ENCODE data around the gene ZNF133.

DNA sequence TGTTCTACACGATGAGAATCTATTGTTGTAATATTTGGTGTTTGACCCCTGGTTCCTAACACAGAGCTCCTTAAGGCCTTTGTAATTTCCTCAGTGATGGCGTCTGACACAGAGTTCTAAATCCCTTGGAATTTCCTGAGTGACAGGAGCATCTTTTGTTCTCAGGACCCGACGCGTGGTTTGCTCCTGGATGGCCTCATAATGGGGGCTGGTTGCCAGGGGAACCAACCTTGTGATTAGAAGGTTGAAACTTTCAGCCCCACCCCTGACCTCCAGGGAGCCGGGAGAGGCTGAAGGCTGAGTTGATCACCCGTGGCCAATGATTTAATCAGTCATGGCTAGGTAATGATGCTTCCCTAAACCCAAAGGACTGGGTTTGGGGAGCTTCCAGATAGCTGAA, 20.5 kb upstream of the ZNF133 start:
- TF ChIP-seq, protein P1, sequence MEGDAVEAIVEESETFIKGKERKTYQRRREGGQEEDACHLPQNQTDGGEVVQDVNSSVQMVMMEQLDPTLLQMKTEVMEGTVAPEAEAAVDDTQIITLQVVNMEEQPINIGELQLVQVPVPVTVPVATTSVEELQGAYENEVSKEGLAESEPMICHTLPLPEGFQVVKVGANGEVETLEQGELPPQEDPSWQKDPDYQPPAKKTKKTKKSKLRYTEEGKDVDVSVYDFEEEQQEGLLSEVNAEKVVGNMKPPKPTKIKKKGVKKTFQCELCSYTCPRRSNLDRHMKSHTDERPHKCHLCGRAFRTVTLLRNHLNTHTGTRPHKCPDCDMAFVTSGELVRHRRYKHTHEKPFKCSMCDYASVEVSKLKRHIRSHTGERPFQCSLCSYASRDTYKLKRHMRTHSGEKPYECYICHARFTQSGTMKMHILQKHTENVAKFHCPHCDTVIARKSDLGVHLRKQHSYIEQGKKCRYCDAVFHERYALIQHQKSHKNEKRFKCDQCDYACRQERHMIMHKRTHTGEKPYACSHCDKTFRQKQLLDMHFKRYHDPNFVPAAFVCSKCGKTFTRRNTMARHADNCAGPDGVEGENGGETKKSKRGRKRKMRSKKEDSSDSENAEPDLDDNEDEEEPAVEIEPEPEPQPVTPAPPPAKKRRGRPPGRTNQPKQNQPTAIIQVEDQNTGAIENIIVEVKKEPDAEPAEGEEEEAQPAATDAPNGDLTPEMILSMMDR (IDR thresholded peaks at IDR 0.05), result no peak
- TF ChIP-seq POLR2A (IDR thresholded peaks at IDR 0.05; ENCODE audit: low read depth) (no peak), POLR2AphosphoS5 (IDR thresholded peaks at IDR 0.05) (no peak)
